Astrocyte of the spinal cord (primary cell): ENCODE data around the gene C12orf56.

ENCODE experiments used
- DNase-seq: peaks from one replicate; pipeline ENCODE4 v3.0.0; 2011; ENCODE audit warnings: low read depth, low spot score
- H3K4me3 ChIP-seq: 2 replicates; pipeline ENCODE4 v1.5.1; 2011; ENCODE audit warnings: low read depth, mild to moderate bottlenecking, low read length, moderate library complexity
- CTCF ChIP-seq: IDR thresholded peaks from 2 replicates; pipeline ENCODE4 v1.5.1; 2012; ENCODE audit warnings: low read depth, mild to moderate bottlenecking, low read length, inconsistent platforms
- in situ Hi-C: cut with HindIII; loops from 2 replicates; pipeline ENCODE4 v1.10.0; 2017; ENCODE audit warnings: low sequenced_read_pairs

The C12orf56 gene

GRCh38 chr12:64243809-64244208, 146.7 kb downstream of the C12orf56 start:
- H3K4me3 ChIP-seq, result no peak overlapping the region
- DNase-seq, result no peak
- TF ChIP-seq CTCF, result no peak
- in situ Hi-C loops, result no loop called here

- no peak for TF ChIP-seq CTCF
- no peak overlapping the region for H3K4me3 ChIP-seq
- in situ Hi-C loops, result no loop called here
- DNase-seq, result no peak
Observed at GRCh38 chr12:64240781-64241180, 149.8 kb downstream of the C12orf56 start.

- in situ Hi-C loops, result no loop called here
- no peak for TF ChIP-seq CTCF
- H3K4me3 ChIP-seq, result no peak overlapping the region
- DNase-seq, result no peak
Observed at GRCh38 chr12:64237382-64237781, 153.2 kb downstream of the C12orf56 start.

GRCh38 chr12:64236549-64236948, 154.0 kb downstream of the C12orf56 start:
- peak; percentile 36 for TF ChIP-seq CTCF
- no peak overlapping the region for H3K4me3 ChIP-seq
- in situ Hi-C loops, result no loop called here
- peak; percentile 40 for DNase-seq

GRCh38 chr12:64232196-64232595, 158.4 kb downstream of the C12orf56 start:
- no peak for TF ChIP-seq CTCF
- in situ Hi-C loops, result no loop called here
- H3K4me3 ChIP-seq, result no peak overlapping the region
- DNase-seq, result no peak

GRCh38 chr12:64229796-64230195, 160.8 kb downstream of the C12orf56 start:
- no peak for TF ChIP-seq CTCF
- no peak overlapping the region for H3K4me3 ChIP-seq
- DNase-seq, result no peak
- in situ Hi-C loops, result no loop called here

GRCh38 chr12:64229240-64229639, 161.3 kb downstream of the C12orf56 start:
- no peak for TF ChIP-seq CTCF
- in situ Hi-C loops, result no loop called here
- no peak for DNase-seq
- no peak overlapping the region for H3K4me3 ChIP-seq
